Hypothalamus (tissue), 51 donors: ENCODE data around the gene CCDC170.
"Not testable (repeated sequence)": the region's sequence is repeated elsewhere in the genome, so short reads cannot be mapped to it uniquely, and the experiment has no call there.

Source experiments
- DNase-seq, 51 donors: peaks; one replicate each; lab custom pipeline; 2025; lab: John Stamatoyannopoulos, UW

Gene CCDC170, protein sequence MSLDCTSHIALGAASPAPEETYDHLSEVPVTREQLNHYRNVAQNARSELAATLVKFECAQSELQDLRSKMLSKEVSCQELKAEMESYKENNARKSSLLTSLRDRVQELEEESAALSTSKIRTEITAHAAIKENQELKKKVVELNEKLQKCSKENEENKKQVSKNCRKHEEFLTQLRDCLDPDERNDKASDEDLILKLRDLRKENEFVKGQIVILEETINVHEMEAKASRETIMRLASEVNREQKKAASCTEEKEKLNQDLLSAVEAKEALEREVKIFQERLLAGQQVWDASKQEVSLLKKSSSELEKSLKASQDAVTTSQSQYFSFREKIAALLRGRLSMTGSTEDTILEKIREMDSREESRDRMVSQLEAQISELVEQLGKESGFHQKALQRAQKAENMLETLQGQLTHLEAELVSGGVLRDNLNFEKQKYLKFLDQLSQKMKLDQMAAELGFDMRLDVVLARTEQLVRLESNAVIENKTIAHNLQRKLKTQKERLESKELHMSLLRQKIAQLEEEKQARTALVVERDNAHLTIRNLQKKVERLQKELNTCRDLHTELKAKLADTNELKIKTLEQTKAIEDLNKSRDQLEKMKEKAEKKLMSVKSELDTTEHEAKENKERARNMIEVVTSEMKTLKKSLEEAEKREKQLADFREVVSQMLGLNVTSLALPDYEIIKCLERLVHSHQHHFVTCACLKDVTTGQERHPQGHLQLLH

DNA sequence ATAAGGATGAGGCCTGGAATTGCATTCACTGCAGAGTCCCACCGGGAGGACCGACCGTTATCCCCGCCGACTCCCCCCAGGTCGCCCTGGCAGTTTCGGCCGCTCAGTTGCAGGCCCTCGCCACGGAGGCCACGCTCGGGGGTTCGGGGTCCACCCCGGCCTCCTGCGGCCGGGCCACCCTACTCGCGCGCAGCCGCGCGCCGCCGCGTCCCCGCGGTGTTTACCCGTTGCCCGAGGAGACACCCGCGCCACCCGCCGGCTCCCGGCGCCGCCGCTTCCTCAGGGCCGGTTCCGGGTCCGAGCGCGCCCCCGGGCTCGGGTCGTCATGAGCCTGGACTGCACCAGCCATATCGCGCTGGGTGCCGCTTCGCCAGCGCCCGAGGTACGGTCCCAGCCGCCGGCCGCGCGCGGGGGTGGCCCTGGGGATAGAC lies at the start of gene CCDC170:
CCDC170 (plus strand) TSS at position 214 of the 431 bp plus-strand sequence; CDS start at position 326, 112 bp downstream.
- peak in 30 of 51 donors; percentile 4 to 76 (median 28) for DNase-seq

DNA sequence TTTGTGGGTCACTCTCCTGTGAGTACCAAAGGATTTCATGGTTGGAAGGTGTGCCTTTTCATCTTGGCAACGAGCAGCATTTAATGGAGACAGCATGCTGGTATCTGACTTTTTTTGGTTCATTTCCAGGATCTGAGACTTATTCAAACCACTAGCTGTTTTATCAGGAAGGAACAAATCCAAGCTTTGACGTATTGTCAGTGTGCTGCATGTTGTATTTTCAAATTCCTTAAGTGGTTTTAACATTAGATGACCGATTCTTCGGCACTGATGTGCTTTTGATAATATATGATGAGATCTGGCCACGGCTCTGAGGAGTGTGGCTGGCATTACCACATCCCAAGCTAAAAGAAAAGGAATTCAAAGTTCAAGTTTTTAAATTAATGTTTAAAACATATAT lies 48.3 kb upstream of the CCDC170 start:
- no peak for DNase-seq

DNA sequence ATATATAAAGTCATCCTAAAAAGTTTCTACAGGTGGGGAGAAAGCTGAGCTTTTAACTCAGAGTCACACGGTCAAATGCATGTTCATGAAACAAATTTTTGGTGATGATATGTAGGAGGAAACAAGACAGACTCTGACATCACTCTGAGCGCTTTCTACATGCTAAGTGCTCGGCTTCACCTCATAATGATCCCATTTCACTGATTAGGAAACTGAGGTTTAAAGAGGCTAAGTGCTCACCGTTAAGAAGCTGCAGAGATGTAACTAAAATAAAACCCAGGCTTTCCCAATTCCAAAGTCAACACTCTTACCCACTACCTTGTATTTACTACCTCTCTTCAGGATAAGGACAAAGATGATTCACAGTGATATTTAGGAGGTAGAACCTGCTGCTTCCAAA lies 46.6 kb upstream of the CCDC170 start:
- DNase-seq: no peak

DNA sequence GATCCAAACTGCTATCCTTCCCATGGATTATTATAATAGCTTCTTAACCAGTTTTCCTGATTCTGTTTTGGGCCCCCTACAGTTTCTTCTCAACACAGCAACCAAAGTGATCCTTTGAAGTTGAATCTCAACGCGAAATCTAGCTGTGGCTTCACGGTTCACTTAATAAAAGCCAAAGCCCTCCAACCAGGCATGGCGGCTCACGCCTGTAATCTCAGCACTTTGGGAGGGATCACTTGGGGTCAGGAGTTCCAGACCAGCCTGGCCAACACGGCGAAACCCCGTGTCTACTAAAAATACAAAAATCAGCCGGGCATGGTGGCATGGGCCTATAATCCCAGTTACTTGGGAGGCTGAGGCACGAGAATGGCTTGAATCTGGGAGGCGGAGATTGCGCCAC lies 45.2 kb upstream of the CCDC170 start:
- no peak for DNase-seq

DNA sequence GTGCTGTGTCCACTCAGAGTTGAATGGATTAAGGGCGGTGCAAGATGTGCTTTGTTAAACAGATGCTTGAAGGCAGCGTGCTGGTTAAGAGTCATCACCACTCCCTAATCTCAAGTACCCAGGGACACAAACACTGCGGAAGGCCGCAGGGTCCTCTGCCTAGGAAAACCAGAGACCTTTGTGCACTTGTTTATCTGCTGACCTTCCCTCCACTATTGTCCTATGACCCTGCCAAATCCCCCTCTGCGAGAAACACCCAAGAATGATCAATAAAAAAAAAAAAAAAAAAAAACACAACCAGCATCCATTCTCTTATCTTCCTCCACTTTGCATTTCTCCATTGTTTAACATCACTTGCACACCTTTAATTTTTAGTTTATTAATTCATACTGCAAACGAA lies 42.9 kb upstream of the CCDC170 start:
- not testable (repeated sequence) for DNase-seq

DNA sequence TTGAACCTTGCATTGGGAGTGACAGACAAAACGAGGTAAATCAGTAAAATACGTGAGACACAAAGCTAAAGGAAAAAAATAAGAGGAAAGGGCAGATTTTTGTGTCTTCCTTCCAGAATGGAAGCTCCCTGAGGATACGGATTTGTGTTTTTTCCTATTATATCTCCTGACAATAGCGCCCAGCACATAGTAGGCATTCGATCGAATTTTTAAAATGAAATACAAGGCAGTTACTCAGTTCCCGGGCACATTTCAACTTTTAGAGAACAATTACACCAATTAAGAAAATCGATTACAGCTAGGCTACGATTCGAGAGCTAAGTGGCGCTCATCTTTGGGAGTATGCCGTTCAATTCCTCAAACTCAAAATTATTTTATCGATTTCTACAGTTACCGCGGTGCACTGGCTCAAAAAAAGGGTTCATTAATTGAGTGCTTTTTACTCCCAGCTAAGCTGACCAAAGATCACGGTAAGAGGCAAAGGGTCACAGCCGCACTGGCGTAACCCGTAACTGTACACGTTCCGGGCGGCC lies 42.3 kb upstream of the CCDC170 start:
- DNase-seq: no peak

DNA sequence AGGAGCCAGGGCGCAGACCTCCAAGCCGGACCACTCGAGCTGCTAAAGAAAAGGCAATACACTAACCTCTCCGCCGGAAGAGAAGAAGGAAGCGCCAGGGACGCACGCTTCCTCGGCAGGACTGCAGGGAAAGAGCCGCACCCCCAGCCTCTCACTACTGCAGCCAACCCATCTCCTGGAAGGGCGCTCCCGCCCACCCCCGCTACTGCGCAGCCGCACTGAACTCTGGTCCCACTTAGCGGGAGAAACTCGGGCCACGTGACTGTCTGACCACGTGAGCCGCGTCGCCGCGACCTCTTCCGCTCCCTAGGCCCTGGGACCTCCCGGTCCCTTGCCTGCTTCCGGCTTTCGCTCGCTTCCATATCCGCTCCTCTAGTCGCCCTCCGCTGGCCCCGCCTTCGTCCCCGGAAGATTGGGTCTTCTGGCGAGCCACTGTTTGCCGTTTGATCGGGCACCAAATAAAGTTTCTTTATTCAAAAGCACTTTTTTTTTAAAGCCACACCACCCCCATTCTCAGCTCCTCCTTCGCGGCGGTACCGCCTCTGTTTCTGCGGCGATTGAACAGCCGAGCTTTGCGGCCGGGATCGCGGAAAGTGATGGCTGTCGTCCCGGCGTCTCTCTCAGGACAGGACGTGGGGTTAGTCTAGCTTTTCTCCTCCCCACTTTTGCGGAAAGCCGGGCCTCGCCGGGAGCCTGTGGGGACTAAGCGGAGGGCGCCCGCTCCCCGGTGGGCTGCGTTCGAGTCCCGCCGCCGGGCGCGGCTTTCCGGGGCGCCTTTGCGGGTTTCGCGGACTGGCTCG lies 41.7 kb upstream of the CCDC170 start, which contains the start of gene RMND1:
RMND1 (minus strand) TSS at position 177 of the 800 bp plus-strand sequence. CDS start 6,315 bp downstream, outside the sequence.
- DNase-seq: peak; percentile 91 to 100 (median 99)

DNA sequence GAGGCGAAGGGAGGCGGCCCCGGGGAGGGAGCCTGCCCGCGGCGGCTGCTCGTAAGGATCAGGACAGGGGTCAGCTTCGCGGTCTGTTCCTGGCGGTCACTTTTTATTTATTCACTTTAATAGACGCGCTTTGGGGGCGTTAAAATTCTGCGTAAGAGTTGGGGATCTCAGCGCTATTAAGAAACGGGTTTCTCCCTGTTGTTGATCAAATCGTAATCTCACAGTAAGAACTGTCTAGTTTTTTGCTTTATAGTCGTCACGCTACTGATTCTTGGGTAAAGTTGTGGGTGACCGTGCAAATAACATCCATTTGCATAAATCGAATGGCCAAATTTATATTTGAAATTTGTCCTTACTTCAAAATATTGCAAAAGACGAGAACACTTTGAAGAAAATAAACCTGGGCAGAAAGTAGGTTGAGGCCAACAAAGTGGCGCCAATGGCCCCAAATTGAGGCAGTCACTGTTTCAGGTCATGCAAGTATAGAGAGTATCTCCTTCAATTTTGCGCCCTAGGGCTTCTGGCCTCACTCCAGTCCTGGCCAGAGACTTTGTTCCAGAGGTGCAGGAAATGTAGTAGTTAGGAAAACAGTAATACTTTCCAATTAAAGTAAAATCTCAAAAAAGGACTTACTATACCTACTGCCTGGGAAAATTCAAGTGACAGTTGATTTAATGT lies 40.9 kb upstream of the CCDC170 start:
- peak in 3 of 51 donors; percentile 3 to 21 (median 16) for DNase-seq

DNA sequence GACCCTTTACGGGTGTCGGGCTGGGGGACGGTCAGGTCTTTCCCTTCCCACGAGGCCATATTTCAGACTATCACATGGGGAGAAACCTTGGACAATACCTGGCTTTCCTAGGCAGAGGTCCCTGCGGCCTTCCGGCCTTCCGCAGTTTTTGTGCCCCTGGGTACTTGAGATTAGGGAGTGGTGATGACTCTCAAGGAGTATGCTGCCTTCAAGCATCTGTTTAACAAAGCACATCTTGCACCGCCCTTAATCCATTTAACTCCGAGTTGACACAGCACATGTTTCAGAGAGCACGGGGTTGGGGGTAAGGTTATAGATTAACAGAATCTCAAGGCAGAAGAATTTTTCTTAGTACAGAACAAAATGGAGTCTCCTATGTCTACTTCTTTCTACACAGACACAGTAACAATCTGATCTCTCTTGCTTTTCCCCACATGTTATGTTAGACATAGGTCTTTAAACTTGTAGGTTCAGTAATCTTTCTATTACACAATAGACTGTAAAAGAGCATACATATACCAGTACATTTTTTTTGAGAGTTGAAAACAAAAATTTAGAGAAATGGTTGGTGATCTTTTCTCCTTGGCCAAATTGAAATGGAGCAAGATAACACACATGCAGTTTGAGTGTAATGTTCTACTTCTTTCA lies 37.9 kb upstream of the CCDC170 start:
- not testable (repeated sequence) for DNase-seq

DNA sequence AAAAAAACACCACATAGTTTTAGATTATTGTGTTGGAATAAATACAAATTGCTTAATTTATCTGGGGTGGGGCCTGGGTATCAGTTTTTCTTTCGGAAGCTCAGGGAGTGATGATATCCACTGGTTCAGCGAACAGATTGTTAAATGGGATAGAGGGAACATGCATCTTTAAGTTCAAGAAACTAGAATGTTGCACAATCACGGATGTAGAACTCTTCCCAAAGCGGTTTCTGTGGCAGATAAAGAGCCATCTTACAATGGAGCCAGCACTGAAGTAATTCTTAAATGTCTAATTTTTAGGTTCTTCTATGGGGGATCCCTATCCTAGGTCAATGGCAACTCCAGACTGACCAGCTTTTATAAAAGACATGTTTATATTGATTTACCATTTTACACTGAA lies 32.1 kb upstream of the CCDC170 start:
- DNase-seq: no peak

DNA sequence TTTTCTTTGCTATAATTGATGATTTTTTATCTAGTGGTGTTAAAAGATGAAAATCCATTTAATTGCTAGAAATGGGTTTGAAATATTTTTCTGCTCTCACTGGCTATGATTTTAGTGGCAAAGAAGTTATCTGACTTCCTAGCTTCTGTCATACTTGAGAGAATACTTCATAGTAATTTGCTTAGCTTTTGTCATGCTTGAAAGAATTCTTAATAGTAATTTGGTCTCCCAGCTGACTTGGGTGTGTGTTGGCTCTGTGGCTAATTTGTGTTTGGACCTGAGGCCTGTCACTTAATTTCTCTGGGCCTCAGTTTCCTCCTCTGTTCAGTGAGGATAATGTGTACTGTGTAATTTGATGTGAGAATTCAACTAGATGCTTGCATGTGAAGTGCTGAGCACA lies 29.1 kb upstream of the CCDC170 start:
- no peak for DNase-seq

DNA sequence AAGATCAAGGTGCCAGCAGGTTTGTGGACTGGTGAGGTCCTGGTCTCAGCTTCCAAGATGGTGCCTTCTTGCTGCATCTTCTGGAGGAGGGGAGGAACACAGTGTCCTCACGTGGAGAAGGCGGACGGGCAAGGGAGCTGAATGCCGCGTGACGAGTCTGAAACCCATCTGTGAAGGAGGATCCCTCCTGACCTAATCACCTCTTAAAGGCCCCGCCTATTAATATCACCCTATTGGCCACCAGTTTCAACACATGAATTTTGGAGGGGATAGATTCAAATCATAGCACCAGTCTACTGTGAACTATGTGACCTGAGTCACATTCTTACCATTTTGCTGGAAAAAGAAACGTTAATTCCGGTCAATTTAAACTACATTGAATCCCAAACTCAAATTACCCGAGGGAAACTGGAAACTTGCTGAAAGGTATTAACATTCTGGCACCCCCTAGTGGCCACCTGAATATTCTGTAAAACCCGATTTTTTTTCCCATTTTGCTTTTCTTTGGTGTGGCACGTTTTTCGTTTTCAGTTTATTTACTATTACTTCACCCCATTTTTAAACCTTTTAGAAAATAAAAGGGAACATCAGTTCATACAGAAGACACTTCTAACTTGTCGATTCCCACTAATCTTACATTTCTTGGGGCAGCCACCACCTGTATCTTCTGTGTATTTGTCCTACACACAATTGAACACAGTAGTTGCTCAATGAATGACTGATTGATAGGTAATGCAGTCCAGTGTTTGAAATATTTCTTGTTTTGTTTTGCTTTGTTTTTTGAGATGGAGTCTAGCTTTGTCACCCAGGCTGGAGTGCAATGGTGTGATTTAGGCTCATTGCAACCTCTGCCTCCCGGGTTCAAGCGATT lies 17.9 kb upstream of the CCDC170 start:
- DNase-seq: peak in 5 of 51 donors; percentile 5 to 32 (median 22)

DNA sequence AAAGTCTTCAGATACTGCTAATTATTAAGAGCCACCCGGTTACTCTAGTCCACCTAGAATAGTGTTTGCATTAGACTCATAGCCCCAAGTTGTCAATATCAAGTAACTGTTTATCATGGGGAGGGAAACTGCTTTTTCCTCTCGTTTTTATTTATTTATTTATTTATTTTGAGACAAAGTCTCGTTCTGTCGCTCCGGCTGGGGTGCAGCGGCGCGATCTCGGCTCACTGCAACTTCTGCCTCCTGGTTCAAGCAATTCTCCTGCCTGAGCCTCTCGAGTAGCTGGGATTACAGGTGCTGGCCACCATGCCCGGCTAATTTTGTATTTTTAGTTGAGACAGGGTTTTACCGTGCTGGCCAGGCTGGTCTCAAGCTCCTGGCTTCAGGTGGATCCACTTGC lies 16.1 kb upstream of the CCDC170 start:
- no peak for DNase-seq

DNA sequence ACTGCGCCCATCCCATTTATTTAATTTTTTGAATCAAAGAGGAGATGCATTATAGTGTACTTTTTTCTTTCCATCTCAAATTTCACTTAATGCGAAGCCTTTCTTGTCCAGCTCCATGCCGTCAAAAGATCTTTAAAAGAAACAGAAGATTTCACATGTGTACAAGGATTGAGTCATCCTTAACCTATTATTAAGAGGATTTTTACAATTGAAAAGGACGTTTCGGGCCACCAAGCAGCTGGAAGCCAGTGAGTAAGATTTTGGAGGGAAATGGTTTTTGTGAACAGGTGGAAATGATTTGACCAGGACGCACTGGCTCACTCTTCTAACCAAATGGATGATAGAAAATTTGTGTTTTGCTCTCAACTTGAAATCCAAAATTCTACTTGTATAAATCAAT lies 15.1 kb upstream of the CCDC170 start:
- no peak for DNase-seq

DNA sequence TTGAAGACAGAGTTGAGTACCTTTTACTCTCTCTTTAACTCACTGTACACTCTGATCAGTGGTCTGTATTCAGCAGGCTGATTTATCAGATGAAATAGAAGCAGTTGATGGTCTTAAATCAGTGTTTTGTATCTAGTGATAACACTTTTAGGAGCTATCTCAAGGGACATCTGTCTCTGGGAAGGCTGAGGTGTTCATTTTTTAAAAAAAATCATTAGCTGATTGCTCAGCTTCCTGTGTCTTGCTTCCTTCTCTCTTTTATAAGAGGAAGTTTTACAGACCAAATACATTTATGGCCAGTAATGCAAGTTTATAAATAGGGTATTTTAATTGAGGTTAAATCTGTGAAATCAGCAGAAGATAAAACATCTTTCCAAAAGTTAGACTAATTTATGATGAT lies 12.0 kb upstream of the CCDC170 start:
- no peak for DNase-seq

DNA sequence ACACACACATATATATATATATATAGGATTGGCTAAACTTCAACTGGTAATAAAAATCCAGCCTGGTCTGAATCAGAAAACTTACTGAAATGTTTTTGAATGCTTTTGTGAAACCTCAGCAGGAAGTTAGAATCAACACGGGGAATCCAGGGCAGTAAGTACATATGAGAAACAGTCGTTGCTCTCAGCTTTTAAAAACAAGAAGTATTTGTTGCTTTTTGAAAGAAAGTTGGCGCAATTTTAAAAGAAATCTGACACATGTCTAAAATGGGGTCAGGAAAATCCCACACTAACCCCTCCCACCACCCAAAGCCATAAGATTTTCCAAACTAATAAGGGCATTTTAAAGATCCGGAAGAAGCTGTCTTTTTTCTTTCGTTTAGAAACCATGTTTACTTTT lies 11.5 kb upstream of the CCDC170 start:
- DNase-seq: no peak

DNA sequence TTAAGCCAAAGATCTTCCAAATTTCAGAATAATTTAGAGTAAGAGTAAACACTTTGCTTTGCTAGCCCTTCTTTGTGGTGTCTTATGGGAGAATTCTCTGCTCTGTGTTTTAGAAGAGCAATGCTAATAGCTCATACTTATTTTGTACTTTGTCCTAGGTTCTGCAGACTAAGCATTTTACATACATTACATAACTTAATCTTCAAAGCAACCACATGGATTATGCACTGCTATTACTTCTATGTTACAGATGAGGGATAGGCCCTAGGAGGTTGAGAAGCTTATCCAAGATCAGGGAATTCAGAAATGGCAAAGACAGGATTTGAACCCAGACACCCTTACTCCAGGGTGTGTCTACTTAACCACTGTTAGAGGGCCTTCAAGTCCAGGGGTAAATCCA lies 9.8 kb upstream of the CCDC170 start:
- no peak for DNase-seq

DNA sequence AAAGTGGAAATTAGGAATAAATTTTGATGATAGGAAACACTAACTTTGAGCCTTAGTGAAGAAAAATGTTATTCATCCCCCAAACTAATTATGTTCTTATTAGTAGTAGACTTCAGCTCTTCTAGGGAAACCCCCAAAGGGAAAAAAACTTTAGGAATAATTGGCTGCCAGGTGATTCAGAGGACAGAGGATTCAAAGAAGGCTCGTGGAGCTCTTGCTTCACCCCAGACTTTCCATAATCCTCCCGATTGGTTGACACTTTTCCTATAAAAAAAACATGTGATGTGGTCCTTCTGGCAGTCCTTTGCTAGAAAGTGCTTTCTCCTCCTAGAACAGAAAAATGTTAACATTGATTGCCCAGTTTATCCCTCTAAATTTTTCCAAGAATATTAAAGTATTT lies 5.6 kb upstream of the CCDC170 start:
- DNase-seq: no peak

DNA sequence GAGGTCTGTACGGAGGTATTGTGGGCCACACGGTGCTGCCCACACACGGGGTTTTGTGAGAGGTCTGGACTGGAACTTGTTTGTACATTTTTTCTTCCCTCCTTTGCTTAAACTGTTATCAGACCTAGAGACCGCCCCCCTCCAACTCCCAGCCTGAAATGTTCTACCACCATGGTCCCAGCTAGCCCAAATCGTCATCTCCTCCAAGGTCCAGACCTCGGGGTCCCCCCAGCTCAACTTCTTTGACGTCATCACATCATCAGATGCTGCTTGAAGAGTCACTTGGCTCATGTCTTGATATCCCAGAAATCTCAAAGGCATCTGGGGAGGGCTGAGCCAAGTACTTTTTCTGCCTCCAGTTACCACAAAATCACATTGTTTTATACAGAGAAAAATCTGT lies 2.8 kb upstream of the CCDC170 start:
- DNase-seq: no peak
